SIG-M5 treated with dmso at 0.1 percent for 504 hours (cell line): ENCODE results near the gene CDH20.

ENCODE experiments used
- DNase-seq: peaks from one replicate; lab custom pipeline; 2025; ENCODE audit not compliant: unreplicated experiment; lab: John Stamatoyannopoulos, UW

The CDH20 gene

GRCh38 chr18:61528961-61529360, 195.7 kb downstream of the CDH20 start:
- DNase-seq, result no peak

GRCh38 chr18:61530681-61531080, 197.5 kb downstream of the CDH20 start:
- DNase-seq, result no peak

GRCh38 chr18:61531182-61531581, 198.0 kb downstream of the CDH20 start:
- DNase-seq, result no peak

- no peak for DNase-seq
Measured at GRCh38 chr18:61531891-61532290, 198.7 kb downstream of the CDH20 start.

GRCh38 chr18:61535401-61535800, 202.2 kb downstream of the CDH20 start:
- no peak for DNase-seq

GRCh38 chr18:61541673-61542072, 208.4 kb downstream of the CDH20 start:
- no peak for DNase-seq

GRCh38 chr18:61542596-61542995, 209.4 kb downstream of the CDH20 start:
- no peak for DNase-seq

GRCh38 chr18:61543518-61543917, 210.3 kb downstream of the CDH20 start:
- DNase-seq, result no peak

- DNase-seq, result no peak
Measured at GRCh38 chr18:61544178-61544577, 210.9 kb downstream of the CDH20 start.

- no peak for DNase-seq
Measured at GRCh38 chr18:61545281-61546245, 212.3 kb downstream of the CDH20 start.

GRCh38 chr18:61546590-61546989, 213.4 kb downstream of the CDH20 start:
- no peak for DNase-seq

GRCh38 chr18:61549416-61549815, 216.2 kb downstream of the CDH20 start:
- no peak for DNase-seq

- no peak for DNase-seq
Measured at GRCh38 chr18:61549889-61550288, 216.7 kb downstream of the CDH20 start.

- DNase-seq, result peak; percentile 30
Measured at GRCh38 chr18:61551586-61551985, 218.4 kb downstream of the CDH20 start.

- no peak for DNase-seq
Measured at GRCh38 chr18:61553045-61553659, 219.9 kb downstream of the CDH20 start.

- DNase-seq, result no peak
Measured at GRCh38 chr18:61554117-61554776, 221.0 kb downstream of the CDH20 start.

- DNase-seq, result no peak
Measured at GRCh38 chr18:61554946-61555361, 221.7 kb downstream of the CDH20 start.

- DNase-seq, result no peak
Measured at GRCh38 chr18:61556316-61556715, 223.1 kb downstream of the CDH20 start.

GRCh38 chr18:61556862-61557261, 223.6 kb downstream of the CDH20 start:
- no peak for DNase-seq

GRCh38 chr18:61569176-61569892, 236.1 kb downstream of the CDH20 start:
- no peak for DNase-seq

GRCh38 chr18:61570070-61570469, 236.8 kb downstream of the CDH20 start:
- DNase-seq, result no peak
